HepG2 (cell line): Measurements from ENCODE around the gene GSC2. TPM values are rescaled to one million over a fixed set of nuclear protein-coding genes. Genes with fewer than 3 reads are reported as not detected.

Experiments
- ASH2L ChIP-seq: fragments of 300-600, 200-600 bp; sonication (generic); IDR thresholded peaks from 2 replicates; pipeline ENCODE4 v1.7.0; 2017; ENCODE audit warnings: low read depth, mild to moderate bottlenecking, moderate library complexity, mixed read lengths, low read length; ENCODE audit not compliant: insufficient read length
- HOXA3 ChIP-seq: sonication (generic); formaldehyde crosslinking; IDR thresholded peaks from 2 replicates; pipeline ENCODE4 v1.5.0; 2020; ENCODE audit warnings: missing genetic modification reagents
- JUN ChIP-seq: sonication (generic); formaldehyde crosslinking; IDR thresholded peaks from 2 replicates; pipeline ENCODE4 v1.4.0; 2020; ENCODE audit warnings: mild to moderate bottlenecking, missing genetic modification reagents
- KAT8 ChIP-seq: IDR thresholded peaks from 2 replicates; pipeline ENCODE4 v1.6.1; 2016; ENCODE audit warnings: missing genetic modification reagents, missing compliant biosample characterization
- KDM5B ChIP-seq: sonication (generic); formaldehyde crosslinking; IDR thresholded peaks from 2 replicates; pipeline ENCODE4 v1.4.0; 2020; ENCODE audit warnings: missing genetic modification reagents, mild to moderate bottlenecking, borderline replicate concordance
- MED8 ChIP-seq: sonication (generic); formaldehyde crosslinking; IDR thresholded peaks from 2 replicates; pipeline ENCODE4 v1.8.1; 2023; ENCODE audit warnings: mild to moderate bottlenecking, missing genetic modification reagents; ENCODE audit not compliant: insufficient replicate concordance
- NONO ChIP-seq, 2 experiments: fragments of 450-650 bp in 1 of 2; sonication (generic) in 1 of 2; formaldehyde crosslinking in 1 of 2; IDR thresholded peaks in 1 of 2; conservative IDR thresholded peaks in 1 of 2; 2 replicates each; pipeline versions ENCODE4 v1.6.1 to v1.8.0; 2017 to 2022; ENCODE audit warnings: mild to moderate bottlenecking in 1 of 2, missing genetic modification reagents in 1 of 2, moderate library complexity in 1 of 2
- POGZ ChIP-seq: sonication (generic); formaldehyde crosslinking; IDR thresholded peaks from 2 replicates; pipeline ENCODE4 v1.4.0; 2020; ENCODE audit warnings: mild to moderate bottlenecking, missing genetic modification reagents
- RFX5 ChIP-seq: IDR thresholded peaks from 2 replicates; pipeline ENCODE4 v1.6.1; 2011; ENCODE audit warnings: low read depth, low read length, improper control_type of control experiment
- RORA ChIP-seq: sonication (generic); formaldehyde crosslinking; IDR thresholded peaks from 2 replicates; pipeline ENCODE4 v1.5.0; 2020; ENCODE audit warnings: mild to moderate bottlenecking, missing genetic modification reagents, moderate library complexity
- SAFB2 ChIP-seq: sonication (generic); formaldehyde crosslinking; IDR thresholded peaks from 2 replicates; pipeline ENCODE4 v1.5.1; 2020; ENCODE audit warnings: missing genetic modification reagents, low read depth, mild to moderate bottlenecking, borderline replicate concordance
- TBL1XR1 ChIP-seq: fragments of 150-350 bp; IDR thresholded peaks from 2 replicates; pipeline ENCODE4 v1.6.1; 2014; ENCODE audit warnings: borderline replicate concordance, low read length; ENCODE audit not compliant: partially characterized antibody
- ZBTB38 ChIP-seq: sonication (generic); formaldehyde crosslinking; IDR thresholded peaks from 2 replicates; pipeline ENCODE4 v1.5.1; 2020; ENCODE audit warnings: mild to moderate bottlenecking, missing genetic modification reagents
- ZFP62 ChIP-seq: sonication (generic); formaldehyde crosslinking; IDR thresholded peaks from 2 replicates; pipeline ENCODE4 v1.4.0; 2020; ENCODE audit warnings: missing genetic modification reagents
- ZFP82 ChIP-seq: sonication (generic); formaldehyde crosslinking; IDR thresholded peaks from 2 replicates; pipeline ENCODE4 v1.5.1; 2020; ENCODE audit warnings: mild to moderate bottlenecking, missing genetic modification reagents, borderline replicate concordance
- ZNF10 ChIP-seq: sonication (generic); formaldehyde crosslinking; IDR thresholded peaks from 2 replicates; pipeline ENCODE4 v1.4.0; 2020; ENCODE audit warnings: mild to moderate bottlenecking, low read depth, missing genetic modification reagents, borderline replicate concordance
- ZNF510 ChIP-seq: sonication (generic); formaldehyde crosslinking; IDR thresholded peaks from 2 replicates; pipeline ENCODE4 v1.4.0; 2020; ENCODE audit warnings: low read depth, mild to moderate bottlenecking, missing genetic modification reagents
- ZNF605 ChIP-seq: sonication (generic); formaldehyde crosslinking; IDR thresholded peaks from 2 replicates; pipeline ENCODE4 v1.8.0; 2022; ENCODE audit warnings: mild to moderate bottlenecking, missing genetic modification reagents
- polyA plus RNA-seq, 8 experiments: library from polyadenylated mRNA; depleted of rRNA in 3 of 8; stranded (reverse) in 7 of 8; unstranded in 1 of 8; fragments of >200 nt; fragmentation: Illumina TruSeq in 4 of 8; extraction: Trizol in 4 of 8; gene quantifications; 2 replicates each; pipeline versions ENCODE4 v1.2.1 to v1.2.3, GENCODE V29; 2011 to 2016; ENCODE audit warnings: low read depth in 4 of 8, missing spikeins in 1 of 8, mixed read lengths in 1 of 8; ENCODE audit not compliant: insufficient read depth in 1 of 8
- total RNA-seq, 5 experiments: library from RNA; depleted of rRNA; stranded (reverse); fragments of >200 nt; fragmentation: Illumina TruSeq; extraction: Trizol; gene quantifications; 2 replicates each; pipeline ENCODE4 v1.2.3, GENCODE V29; 2016; ENCODE audit warnings: low read depth in 1 of 5
- TF ChIP-seq, protein P1 (sequence below): sonication (generic); formaldehyde crosslinking; IDR thresholded peaks from 2 replicates; pipeline ENCODE4 v1.4.0; 2020; ENCODE audit warnings: missing genetic modification reagents
- TF ChIP-seq, protein P2 (sequence below): fragments of 450-650 bp; IDR thresholded peaks from 2 replicates; pipeline ENCODE4 v1.6.1; 2017
- TF ChIP-seq, protein P3 (sequence below): sonication (generic); formaldehyde crosslinking; IDR thresholded peaks from 2 replicates; pipeline ENCODE4 v1.4.0; 2020; ENCODE audit warnings: mild to moderate bottlenecking, missing genetic modification reagents
- TF ChIP-seq, protein P4 (sequence below): IDR thresholded peaks from 2 replicates; pipeline ENCODE4 v1.6.1; 2016; ENCODE audit warnings: mild to moderate bottlenecking
- TF ChIP-seq, protein P5 (sequence below): IDR thresholded peaks from 2 replicates; pipeline ENCODE4 v1.6.1; 2016; ENCODE audit warnings: missing compliant biosample characterization, missing genetic modification reagents, borderline replicate concordance
- TF ChIP-seq, protein P6 (sequence below): sonication (generic); formaldehyde crosslinking; IDR thresholded peaks from 2 replicates; pipeline ENCODE4 v1.8.1; 2023; ENCODE audit warnings: missing genetic modification reagents, mild to moderate bottlenecking, borderline replicate concordance

GSC2 gene
- total and polyA plus RNA-seq, 2 of the 13 experiments (the other 11 are each of a cell fraction or from before 2014, with no cell fraction given), result not detected

DNA sequence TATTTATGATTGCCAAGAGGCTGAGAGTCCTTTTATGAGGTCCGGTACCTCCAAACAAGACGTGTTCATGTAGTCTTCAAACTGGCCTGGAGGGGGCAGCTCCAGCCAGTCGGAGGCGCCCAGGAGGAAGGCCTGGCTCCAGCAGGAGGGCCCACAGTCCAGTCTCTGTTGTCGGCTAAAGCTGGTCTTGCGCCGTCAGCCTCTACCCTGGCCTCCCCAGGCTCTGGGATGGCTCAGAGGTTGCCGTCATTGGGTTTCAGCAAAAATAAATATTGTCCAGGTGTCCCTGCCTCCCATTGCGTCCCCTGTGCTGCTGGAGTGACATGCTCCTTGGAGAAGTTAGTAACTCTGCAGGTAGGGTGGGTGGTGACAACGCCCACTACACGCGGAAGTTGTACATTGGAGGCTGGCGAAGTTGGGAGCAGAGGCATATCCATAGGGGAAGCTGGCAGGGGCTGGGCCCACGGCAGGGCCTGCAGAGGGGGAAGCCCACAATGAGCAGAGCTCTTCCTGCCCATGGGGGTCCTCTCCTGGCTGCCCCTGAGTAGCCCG, 29.5 kb upstream of the GSC2 start (continued):
- TF ChIP-seq SAFB2 (no peak), ZFP82 (CRISPR knock-in tag) (peak; percentile 34; the same call in 1 of the 2 replicates), KAT8 (CRISPR knock-in tag) (no peak), ZNF10 (CRISPR knock-in tag) (no peak), ZBTB38 (no peak; the same call in none of the 2 replicates), TBL1XR1 (no peak), JUN (CRISPR knock-in tag) (no peak), ZNF510 (CRISPR knock-in tag) (no peak), ASH2L (no peak), ZNF605 (CRISPR knock-in tag) (0 out of 2 replicates have a peak, but pooled peaks have one; percentile 63), MED8 (CRISPR knock-in tag) (no peak), ZFP62 (CRISPR knock-in tag) (no peak), RFX5 (no peak), POGZ (no peak), HOXA3 (CRISPR knock-in tag) (no peak), RORA (CRISPR knock-in tag) (no peak), KDM5B (no peak), NONO (IDR thresholded peaks at IDR 0.05) (no peak), NONO (CRISPR knock-in tag; conservative IDR thresholded peaks at IDR 0.05) (no peak)
- TF ChIP-seq, protein P1, sequence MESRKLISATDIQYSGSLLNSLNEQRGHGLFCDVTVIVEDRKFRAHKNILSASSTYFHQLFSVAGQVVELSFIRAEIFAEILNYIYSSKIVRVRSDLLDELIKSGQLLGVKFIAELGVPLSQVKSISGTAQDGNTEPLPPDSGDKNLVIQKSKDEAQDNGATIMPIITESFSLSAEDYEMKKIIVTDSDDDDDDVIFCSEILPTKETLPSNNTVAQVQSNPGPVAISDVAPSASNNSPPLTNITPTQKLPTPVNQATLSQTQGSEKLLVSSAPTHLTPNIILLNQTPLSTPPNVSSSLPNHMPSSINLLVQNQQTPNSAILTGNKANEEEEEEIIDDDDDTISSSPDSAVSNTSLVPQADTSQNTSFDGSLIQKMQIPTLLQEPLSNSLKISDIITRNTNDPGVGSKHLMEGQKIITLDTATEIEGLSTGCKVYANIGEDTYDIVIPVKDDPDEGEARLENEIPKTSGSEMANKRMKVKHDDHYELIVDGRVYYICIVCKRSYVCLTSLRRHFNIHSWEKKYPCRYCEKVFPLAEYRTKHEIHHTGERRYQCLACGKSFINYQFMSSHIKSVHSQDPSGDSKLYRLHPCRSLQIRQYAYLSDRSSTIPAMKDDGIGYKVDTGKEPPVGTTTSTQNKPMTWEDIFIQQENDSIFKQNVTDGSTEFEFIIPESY, result peak; percentile 14; the same call in 1 of the 2 replicates
- TF ChIP-seq, protein P2, sequence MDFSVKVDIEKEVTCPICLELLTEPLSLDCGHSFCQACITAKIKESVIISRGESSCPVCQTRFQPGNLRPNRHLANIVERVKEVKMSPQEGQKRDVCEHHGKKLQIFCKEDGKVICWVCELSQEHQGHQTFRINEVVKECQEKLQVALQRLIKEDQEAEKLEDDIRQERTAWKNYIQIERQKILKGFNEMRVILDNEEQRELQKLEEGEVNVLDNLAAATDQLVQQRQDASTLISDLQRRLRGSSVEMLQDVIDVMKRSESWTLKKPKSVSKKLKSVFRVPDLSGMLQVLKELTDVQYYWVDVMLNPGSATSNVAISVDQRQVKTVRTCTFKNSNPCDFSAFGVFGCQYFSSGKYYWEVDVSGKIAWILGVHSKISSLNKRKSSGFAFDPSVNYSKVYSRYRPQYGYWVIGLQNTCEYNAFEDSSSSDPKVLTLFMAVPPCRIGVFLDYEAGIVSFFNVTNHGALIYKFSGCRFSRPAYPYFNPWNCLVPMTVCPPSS, result no peak
- TF ChIP-seq, protein P3, sequence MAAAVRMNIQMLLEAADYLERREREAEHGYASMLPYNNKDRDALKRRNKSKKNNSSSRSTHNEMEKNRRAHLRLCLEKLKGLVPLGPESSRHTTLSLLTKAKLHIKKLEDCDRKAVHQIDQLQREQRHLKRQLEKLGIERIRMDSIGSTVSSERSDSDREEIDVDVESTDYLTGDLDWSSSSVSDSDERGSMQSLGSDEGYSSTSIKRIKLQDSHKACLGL (CRISPR knock-in tag), result no peak
- TF ChIP-seq, protein P4, sequence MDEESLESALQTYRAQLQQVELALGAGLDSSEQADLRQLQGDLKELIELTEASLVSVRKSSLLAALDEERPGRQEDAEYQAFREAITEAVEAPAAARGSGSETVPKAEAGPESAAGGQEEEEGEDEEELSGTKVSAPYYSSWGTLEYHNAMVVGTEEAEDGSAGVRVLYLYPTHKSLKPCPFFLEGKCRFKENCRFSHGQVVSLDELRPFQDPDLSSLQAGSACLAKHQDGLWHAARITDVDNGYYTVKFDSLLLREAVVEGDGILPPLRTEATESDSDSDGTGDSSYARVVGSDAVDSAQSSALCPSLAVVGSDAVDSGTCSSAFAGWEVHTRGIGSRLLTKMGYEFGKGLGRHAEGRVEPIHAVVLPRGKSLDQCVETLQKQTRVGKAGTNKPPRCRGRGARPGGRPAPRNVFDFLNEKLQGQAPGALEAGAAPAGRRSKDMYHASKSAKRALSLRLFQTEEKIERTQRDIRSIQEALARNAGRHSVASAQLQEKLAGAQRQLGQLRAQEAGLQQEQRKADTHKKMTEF (CRISPR knock-in tag), result 0 out of 2 replicates have a peak, but pooled peaks have one; percentile 31
- TF ChIP-seq, protein P5, sequence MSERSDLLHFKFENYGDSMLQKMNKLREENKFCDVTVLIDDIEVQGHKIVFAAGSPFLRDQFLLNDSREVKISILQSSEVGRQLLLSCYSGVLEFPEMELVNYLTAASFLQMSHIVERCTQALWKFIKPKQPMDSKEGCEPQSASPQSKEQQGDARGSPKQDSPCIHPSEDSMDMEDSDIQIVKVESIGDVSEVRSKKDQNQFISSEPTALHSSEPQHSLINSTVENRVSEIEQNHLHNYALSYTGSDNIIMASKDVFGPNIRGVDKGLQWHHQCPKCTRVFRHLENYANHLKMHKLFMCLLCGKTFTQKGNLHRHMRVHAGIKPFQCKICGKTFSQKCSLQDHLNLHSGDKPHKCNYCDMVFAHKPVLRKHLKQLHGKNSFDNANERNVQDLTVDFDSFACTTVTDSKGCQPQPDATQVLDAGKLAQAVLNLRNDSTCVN (CRISPR knock-in tag), result no peak
- TF ChIP-seq, protein P6, sequence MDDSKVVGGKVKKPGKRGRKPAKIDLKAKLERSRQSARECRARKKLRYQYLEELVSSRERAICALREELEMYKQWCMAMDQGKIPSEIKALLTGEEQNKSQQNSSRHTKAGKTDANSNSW (CRISPR knock-in tag), result no peak
